Fibroblast of the conjunctiva (primary cell): ENCODE data around the gene POU6F2.
"Not testable (repeated sequence)": the region's sequence is repeated elsewhere in the genome, so short reads cannot be mapped to it uniquely, and the experiment has no call there.

Source experiments
- DNase-seq: peaks from one replicate; pipeline ENCODE4 v3.0.0-alpha.2; 2010; ENCODE audit warnings: low read depth

Gene POU6F2

DNA sequence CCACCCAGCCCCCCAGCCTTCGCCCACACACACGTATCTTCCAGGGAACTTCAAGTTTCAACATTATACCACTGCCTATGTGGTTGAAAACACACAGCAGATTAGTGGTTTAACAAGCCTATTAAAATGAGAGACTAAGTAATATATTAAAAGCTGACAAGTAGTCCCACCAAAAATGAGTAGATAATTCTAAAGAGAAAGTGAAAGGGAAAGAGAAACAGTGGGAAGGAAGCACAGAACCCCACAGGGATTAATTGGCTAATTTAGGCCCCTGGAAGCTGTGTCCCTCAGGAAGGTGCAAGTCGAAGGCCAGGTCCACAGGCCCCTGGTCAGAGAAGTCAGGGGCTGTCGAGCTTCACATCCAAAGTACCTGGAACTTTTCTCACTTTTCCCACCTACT, 378.0 kb downstream of the POU6F2 start:
- DNase-seq: no peak

DNA sequence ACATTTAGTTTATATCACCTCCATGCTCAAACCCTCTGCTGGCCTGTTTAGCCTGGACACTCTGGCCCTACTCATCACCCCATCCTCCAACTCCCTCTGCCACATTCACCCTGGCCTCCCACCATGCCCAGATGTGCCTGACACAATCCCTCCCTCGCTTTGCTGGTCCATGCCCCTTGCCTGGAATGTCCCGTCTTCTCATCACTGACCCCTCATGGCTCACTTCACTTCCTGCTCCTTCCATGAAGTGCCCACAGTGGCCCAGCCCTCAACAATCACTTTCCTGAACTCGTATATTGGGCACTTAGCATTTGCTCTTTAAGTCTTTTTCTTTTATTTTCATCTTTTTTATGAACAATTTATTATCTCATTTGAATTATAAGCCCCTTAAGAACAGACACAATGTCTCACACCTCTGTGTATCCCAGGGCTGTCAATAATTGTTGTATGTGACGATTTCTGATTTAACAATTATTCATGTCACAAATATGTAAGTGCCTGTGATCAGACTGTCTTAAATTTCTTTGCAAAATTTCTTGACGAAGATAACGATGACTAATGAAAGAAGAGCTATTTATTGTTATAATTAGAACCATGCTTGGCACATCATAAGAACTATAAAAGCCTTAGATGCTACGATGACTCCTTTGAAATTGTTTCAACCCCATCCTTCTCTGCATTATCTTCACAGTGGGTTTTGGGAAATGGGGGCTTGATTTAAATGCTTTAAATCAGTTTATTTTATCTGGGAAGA, 378.6 kb downstream of the POU6F2 start:
- DNase-seq: no peak

DNA sequence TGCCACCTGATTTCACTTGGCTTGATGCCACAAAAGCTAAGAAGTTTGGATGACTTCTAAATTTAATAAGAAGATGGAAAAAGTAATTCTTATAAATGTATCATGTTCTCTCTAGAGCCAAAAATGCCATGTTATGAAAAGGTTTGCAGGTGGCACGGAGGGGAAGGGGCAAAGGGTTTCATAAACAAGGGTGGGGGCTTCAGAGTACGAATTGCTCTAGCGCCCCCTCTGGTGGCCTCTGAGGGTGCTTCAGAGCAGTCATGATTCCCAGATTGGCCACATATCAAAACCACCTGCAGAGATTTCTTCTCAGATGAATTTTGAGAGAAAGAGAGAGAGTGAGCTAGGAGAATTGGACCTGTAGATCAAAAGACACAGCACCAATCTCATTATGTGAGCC, 379.9 kb downstream of the POU6F2 start:
- DNase-seq: no peak

DNA sequence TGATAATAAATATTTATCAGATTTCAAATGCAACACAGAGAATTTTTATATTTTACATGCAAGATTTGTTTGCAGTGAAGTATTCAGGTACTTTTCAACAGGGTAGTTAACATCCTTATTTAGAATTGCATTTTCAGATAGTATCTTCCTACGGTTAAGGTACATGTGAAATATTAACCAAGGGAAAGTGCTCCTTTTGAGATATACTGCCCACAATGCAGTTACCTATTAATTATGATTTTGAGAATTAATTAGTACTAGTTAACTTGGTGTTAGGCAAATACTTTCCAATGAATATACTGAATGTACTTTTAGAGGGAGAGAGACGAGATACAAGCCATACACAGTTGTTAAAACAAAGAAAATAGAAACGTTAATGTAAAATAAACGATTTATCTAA, 382.3 kb downstream of the POU6F2 start:
- no peak for DNase-seq

DNA sequence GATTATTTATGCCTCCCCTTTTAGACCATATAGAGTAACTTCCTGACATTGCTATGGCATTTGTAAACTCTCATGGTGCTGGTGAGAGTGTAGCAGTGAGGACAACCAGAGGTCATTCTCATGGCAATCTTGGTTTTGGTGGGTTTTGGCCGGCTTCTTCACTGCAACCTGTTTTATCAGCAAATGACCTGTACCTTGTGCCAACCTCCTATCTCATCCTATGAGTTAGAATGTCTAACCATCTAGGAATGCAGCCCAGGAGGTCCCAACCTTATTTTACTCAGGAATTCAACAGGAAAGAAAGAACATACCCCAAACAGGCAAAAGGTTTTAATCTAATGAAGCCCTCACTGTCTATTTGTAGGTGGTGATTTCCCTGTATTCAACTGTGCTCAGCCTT, 383.1 kb downstream of the POU6F2 start:
- DNase-seq: no peak

GRCh38 chr7:39365751-39366295, 388.1 kb downstream of the POU6F2 start:
- no peak for DNase-seq

- no peak for DNase-seq
These were observed 389.7 kb downstream of the POU6F2 start for GRCh38 chr7:39367451-39367850.

- no peak for DNase-seq
These were observed 390.2 kb downstream of the POU6F2 start for GRCh38 chr7:39367943-39368342.

- DNase-seq: no peak
These were observed 394.7 kb downstream of the POU6F2 start for GRCh38 chr7:39372383-39372782.

DNA sequence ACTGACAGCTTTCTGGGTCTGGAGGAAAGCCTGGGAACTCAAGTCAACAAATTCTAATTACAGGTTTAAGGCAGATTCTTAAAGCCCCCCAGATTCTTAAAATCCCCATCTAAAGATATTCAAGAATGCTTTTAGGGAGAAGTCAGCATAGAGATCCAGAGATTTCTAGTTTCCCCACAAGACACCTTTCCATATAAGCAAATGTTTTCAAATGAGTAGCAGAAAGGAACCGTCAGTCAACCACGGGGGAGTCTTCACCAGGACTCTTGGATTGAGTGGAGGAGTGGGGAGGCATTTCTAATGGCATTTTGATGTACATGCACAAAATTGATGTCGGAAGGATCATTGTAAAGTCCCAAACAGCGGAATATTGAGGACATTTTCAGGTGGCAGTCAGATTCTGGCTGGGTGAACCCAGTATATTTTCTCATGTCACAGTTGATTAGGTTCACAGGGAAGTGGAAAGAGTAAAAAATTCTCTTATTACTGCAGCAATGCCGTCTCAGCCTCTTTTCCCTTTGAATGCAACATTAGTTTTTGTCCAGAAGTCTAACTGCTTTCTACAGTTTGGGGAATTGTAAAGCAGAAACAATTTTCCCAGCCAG, 396.8 kb downstream of the POU6F2 start:
- no peak for DNase-seq

- DNase-seq: no peak
These were observed 397.6 kb downstream of the POU6F2 start for GRCh38 chr7:39375047-39375873.

- DNase-seq: no peak
These were observed 398.1 kb downstream of the POU6F2 start for GRCh38 chr7:39375874-39376190.

GRCh38 chr7:39376881-39377280, 399.2 kb downstream of the POU6F2 start:
- DNase-seq: not testable (repeated sequence)

- no peak for DNase-seq
These were observed 401.7 kb downstream of the POU6F2 start for GRCh38 chr7:39379416-39379815.

GRCh38 chr7:39383136-39383535, 405.4 kb downstream of the POU6F2 start:
- DNase-seq: no peak

GRCh38 chr7:39384386-39384785, 406.7 kb downstream of the POU6F2 start:
- DNase-seq: no peak

DNA sequence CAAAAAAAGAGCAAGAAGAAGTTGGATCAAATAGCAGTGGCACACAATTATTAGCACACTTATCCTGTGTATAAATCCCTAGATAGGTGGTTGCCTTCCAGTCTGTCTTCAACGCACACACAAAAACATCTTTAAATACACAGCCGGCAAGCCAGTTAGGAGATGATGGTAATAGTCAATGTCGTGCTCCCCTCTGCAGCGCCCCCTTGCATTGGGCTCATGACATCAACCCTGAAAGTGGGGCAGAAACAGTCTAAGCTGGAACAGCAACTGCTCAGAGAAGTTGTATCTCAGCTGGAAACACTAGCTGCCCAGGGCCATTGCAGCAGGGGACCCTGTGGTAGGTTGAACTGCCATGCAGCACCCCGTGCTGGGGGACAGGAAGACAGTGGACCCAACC, 409.0 kb downstream of the POU6F2 start:
- DNase-seq: no peak

DNA sequence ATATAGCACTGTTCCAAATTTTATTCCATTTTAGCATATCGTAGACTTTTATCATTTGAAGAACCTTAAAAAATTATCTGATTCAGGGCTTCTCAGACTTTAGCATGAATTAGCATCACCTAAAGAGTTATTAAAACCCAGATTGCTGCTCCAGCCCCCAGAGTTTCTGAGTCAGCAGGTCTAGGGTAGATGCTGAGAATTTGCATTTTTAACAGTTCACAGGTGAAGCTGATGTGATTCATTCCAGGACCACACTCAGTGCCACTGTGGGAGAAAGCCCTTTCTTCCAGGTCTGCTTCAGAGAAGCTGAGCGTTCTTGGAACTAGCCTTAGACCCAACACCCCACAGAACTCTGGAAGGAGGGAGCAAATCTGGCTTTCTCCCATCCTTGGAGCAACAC, 414.4 kb downstream of the POU6F2 start:
- no peak for DNase-seq

DNA sequence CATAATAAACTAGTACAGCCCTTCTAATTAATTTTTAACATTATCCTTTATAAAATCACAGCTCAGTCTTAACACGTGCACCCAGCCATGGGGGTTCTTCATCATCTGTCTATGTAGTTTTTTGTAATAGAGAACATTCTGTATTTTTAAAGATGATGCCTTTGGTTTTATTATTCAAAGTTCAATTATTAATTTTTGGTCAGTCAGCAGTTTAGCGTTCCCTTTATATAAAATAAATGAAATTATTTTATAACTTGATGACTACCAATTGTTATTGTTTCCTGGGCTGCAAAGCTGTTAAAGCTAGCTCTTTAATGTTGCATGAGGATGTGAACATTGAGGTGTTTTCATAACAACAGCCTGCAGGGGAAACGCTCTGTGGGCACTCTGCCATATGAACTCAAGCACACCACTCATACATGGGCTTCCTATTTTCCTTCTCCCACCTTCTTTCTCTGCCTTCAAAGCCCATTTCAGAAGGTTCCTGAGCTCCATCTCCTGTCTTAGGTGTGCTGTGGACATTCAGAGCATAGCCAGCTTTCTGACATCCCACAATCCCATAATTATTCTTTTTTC, 416.5 kb downstream of the POU6F2 start:
- DNase-seq: no peak

GRCh38 chr7:39399458-39399857, 421.7 kb downstream of the POU6F2 start:
- DNase-seq: no peak

GRCh38 chr7:39399986-39400385, 422.3 kb downstream of the POU6F2 start:
- no peak for DNase-seq

- no peak for DNase-seq
These were observed 423.1 kb downstream of the POU6F2 start for GRCh38 chr7:39400836-39401235.

GRCh38 chr7:39402034-39402433, 424.3 kb downstream of the POU6F2 start:
- DNase-seq: no peak
